ENCODE data around the gene GJD4.

Gene GJD4

GRCh38 chr10:35613597-35614226, 8.6 kb downstream of the GJD4 start:
- H3K4me3 ChIP-seq (ENCODE audit: low read depth, low read length): no peak overlapping the region

- H3K4me3 ChIP-seq (ENCODE audit: low read depth, low read length): no peak overlapping the region
Observed at GRCh38 chr10:35614312-35614711, 9.2 kb downstream of the GJD4 start.

GRCh38 chr10:35626971-35627507, 21.9 kb downstream of the GJD4 start:
- H3K4me3 ChIP-seq (ENCODE audit: low read depth, low read length): no peak overlapping the region

- H3K4me3 ChIP-seq (ENCODE audit: low read depth, low read length): no peak overlapping the region
Observed at GRCh38 chr10:35631404-35631803, 26.3 kb downstream of the GJD4 start.

GRCh38 chr10:35632027-35632426, 26.9 kb downstream of the GJD4 start:
- H3K4me3 ChIP-seq (ENCODE audit: low read depth, low read length): no peak overlapping the region

- no peak overlapping the region for H3K4me3 ChIP-seq (ENCODE audit: low read depth, low read length)
Observed at GRCh38 chr10:35633006-35633980, 28.2 kb downstream of the GJD4 start.

- H3K4me3 ChIP-seq (ENCODE audit: low read depth, low read length): no peak overlapping the region
Observed at GRCh38 chr10:35635576-35635975, 30.4 kb downstream of the GJD4 start.

- no peak overlapping the region for H3K4me3 ChIP-seq (ENCODE audit: low read depth, low read length)
Observed at GRCh38 chr10:35636956-35637355, 31.8 kb downstream of the GJD4 start.

GRCh38 chr10:35637462-35637861, 32.3 kb downstream of the GJD4 start:
- no peak overlapping the region for H3K4me3 ChIP-seq (ENCODE audit: low read depth, low read length)

- peak overlapping the region; percentile 33 for H3K4me3 ChIP-seq (ENCODE audit: low read depth, low read length)
Observed at GRCh38 chr10:35638101-35638500, 33.0 kb downstream of the GJD4 start.

GRCh38 chr10:35639021-35639727, 34.0 kb downstream of the GJD4 start:
- H3K4me3 ChIP-seq (ENCODE audit: low read depth, low read length): peak overlapping the region; percentile 58

- H3K4me3 ChIP-seq (ENCODE audit: low read depth, low read length): peak overlapping the region; percentile 58
Observed at GRCh38 chr10:35639728-35640401, 34.7 kb downstream of the GJD4 start.

GRCh38 chr10:35640474-35640873, 35.3 kb downstream of the GJD4 start:
- H3K4me3 ChIP-seq (ENCODE audit: low read depth, low read length): peak overlapping the region; percentile 54

- H3K4me3 ChIP-seq (ENCODE audit: low read depth, low read length): peak overlapping the region; percentile 38
Observed at GRCh38 chr10:35640951-35641675, 36.0 kb downstream of the GJD4 start.

- peak overlapping the region; percentile 38 for H3K4me3 ChIP-seq (ENCODE audit: low read depth, low read length)
Observed at GRCh38 chr10:35641676-35642034, 36.5 kb downstream of the GJD4 start.

- H3K4me3 ChIP-seq (ENCODE audit: low read depth, low read length): peak within 1 kb of the TSS; percentile 38
Observed at GRCh38 chr10:35642035-35642792, 37.1 kb downstream of the GJD4 start, which contains the start of gene FZD8. FZD8 (minus strand) TSS chr10:35642296; CDS start chr10:35641429, 867 bp downstream.

GRCh38 chr10:35642793-35643114, 37.6 kb downstream of the GJD4 start:
- H3K4me3 ChIP-seq (ENCODE audit: low read depth, low read length): peak overlapping the region; percentile 38

- H3K4me3 ChIP-seq (ENCODE audit: low read depth, low read length): peak overlapping the region; percentile 38
Observed at GRCh38 chr10:35643151-35644049, 38.3 kb downstream of the GJD4 start.

All from iPS-11a (cell line).